Measurements from ENCODE around the gene VPS37D. TPM values are rescaled to one million over a fixed set of nuclear protein-coding genes. Genes with fewer than 3 reads are reported as not detected.
"Not testable (repeated sequence)": the region's sequence is repeated elsewhere in the genome, so short reads cannot be mapped to it uniquely, and the experiment has no call there.

Gene VPS37D
- polyA plus RNA-seq, 2 donors, result 0.45 to 0.75 TPM

GRCh38 chr7:73676062-73676461, 8.4 kb downstream of the VPS37D start:
- not testable (repeated sequence) for H3K4me3 ChIP-seq (ENCODE audit: low read depth in 1 of 2, low read length in 2 of 2); H3K27me3 ChIP-seq (ENCODE audit: control insufficient read depth in 1 of 2, insufficient read depth in 2 of 2, low read length in 2 of 2); H3K36me3 ChIP-seq (ENCODE audit: control insufficient read depth in 2 of 2, insufficient read depth in 2 of 2, low read length in 1 of 2); H3K9me3 ChIP-seq (ENCODE audit: control insufficient read depth in 2 of 2, insufficient read depth in 1 of 2, low read depth in 1 of 2, low read length in 1 of 2); H3K27ac ChIP-seq (ENCODE audit: low read depth in 2 of 2, low read length in 1 of 2); H3K4me1 ChIP-seq (ENCODE audit: control insufficient read depth in 2 of 2, insufficient read depth in 2 of 2, low read length in 1 of 2)
- 67 to 82% methylated on average over 9 of the region's 9 CpGs for WGBS, 2 donors

- peaks cover 0 to 3% of the 10 kb centered on the region in 2 donors for H3K9me3 ChIP-seq (ENCODE audit: control insufficient read depth in 2 of 2, insufficient read depth in 1 of 2, low read depth in 1 of 2, low read length in 1 of 2)
- no peaks in the 10 kb centered on the region for H3K36me3 ChIP-seq (ENCODE audit: control insufficient read depth in 2 of 2, insufficient read depth in 2 of 2, low read length in 1 of 2)
- no peak overlapping the region for H3K27ac ChIP-seq (ENCODE audit: low read depth in 2 of 2, low read length in 1 of 2)
- H3K27me3 ChIP-seq (ENCODE audit: control insufficient read depth in 1 of 2, insufficient read depth in 2 of 2, low read length in 2 of 2), result no peaks in the 10 kb centered on the region
- no peak overlapping the region for H3K4me3 ChIP-seq (ENCODE audit: low read depth in 1 of 2, low read length in 2 of 2)
- WGBS, 2 donors, result 81 to 85% methylated on average over 6 of the region's 6 CpGs
- H3K4me1 ChIP-seq (ENCODE audit: control insufficient read depth in 2 of 2, insufficient read depth in 2 of 2, low read length in 1 of 2), result peaks cover 0 to 6% of the 10 kb centered on the region in 2 donors
Observed at GRCh38 chr7:73678862-73679261, 11.2 kb downstream of the VPS37D start.

DNA sequence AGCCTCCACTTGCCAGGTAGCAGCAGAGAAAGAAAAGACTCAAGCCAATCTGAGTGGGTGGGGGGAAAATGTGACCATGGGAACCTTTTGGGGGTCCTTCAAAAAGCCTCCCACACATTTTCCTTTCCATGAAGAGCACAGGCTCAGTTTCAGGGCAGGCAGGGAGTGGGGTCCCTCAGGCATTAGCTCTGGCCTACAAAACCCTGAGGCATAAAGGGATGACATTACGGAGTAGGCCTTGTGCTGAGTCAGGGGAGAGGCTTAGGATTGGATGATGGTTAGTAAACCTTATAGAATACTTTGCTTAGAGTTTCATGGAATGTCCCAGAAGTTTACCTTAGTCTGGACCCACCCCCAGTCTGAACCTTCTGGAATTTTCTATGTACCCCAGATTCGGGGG, 12.1 kb downstream of the VPS37D start:
- Histone ChIP-seq H3K4me1 (ENCODE audit: control insufficient read depth in 2 of 2, insufficient read depth in 2 of 2, low read length in 1 of 2) (peaks cover 4 to 8% of the 10 kb centered on the region in 2 donors), H3K36me3 (ENCODE audit: control insufficient read depth in 2 of 2, insufficient read depth in 2 of 2, low read length in 1 of 2) (no peaks in the 10 kb centered on the region), H3K27ac (ENCODE audit: low read depth in 2 of 2, low read length in 1 of 2) (no peak overlapping the region), H3K9me3 (ENCODE audit: control insufficient read depth in 2 of 2, insufficient read depth in 1 of 2, low read depth in 1 of 2, low read length in 1 of 2) (peaks cover 0 to 3% of the 10 kb centered on the region in 2 donors), H3K4me3 (ENCODE audit: low read depth in 1 of 2, low read length in 2 of 2) (no peak overlapping the region), H3K27me3 (ENCODE audit: control insufficient read depth in 1 of 2, insufficient read depth in 2 of 2, low read length in 2 of 2) (no peaks in the 10 kb centered on the region)
- 88 to 95% methylated on average over 2 of the region's 2 CpGs for WGBS, 2 donors

DNA sequence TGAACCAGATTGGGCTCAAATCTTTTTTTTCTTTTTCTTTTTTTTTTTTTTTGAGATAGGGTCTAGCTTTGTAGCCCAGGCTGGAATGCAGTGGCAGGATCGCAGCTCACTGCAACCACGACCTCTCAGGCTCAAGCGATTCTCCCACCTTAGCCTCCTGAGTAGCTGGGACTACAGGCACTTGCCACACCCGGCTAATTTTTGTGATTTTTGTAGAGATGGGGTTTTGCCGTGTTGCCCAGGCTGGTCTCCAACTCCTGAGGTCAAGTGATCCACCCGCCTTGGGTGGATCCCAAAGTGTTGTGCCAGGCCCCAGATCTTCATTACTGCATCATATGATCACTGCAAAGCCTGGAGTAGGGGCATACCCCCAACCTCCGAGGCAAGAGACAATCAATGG, 12.9 kb downstream of the VPS37D start:
- Histone ChIP-seq H3K27ac (ENCODE audit: low read depth in 2 of 2, low read length in 1 of 2) (no peak overlapping the region), H3K27me3 (ENCODE audit: control insufficient read depth in 1 of 2, insufficient read depth in 2 of 2, low read length in 2 of 2) (no peaks in the 10 kb centered on the region), H3K9me3 (ENCODE audit: control insufficient read depth in 2 of 2, insufficient read depth in 1 of 2, low read depth in 1 of 2, low read length in 1 of 2) (peaks cover 0 to 3% of the 10 kb centered on the region in 2 donors), H3K4me1 (ENCODE audit: control insufficient read depth in 2 of 2, insufficient read depth in 2 of 2, low read length in 1 of 2) (peaks cover 4 to 8% of the 10 kb centered on the region in 2 donors), H3K4me3 (ENCODE audit: low read depth in 1 of 2, low read length in 2 of 2) (no peak overlapping the region), H3K36me3 (ENCODE audit: control insufficient read depth in 2 of 2, insufficient read depth in 2 of 2, low read length in 1 of 2) (no peaks in the 10 kb centered on the region)
- WGBS, 2 donors, result 75 to 82% methylated on average over 7 of the region's 7 CpGs

DNA sequence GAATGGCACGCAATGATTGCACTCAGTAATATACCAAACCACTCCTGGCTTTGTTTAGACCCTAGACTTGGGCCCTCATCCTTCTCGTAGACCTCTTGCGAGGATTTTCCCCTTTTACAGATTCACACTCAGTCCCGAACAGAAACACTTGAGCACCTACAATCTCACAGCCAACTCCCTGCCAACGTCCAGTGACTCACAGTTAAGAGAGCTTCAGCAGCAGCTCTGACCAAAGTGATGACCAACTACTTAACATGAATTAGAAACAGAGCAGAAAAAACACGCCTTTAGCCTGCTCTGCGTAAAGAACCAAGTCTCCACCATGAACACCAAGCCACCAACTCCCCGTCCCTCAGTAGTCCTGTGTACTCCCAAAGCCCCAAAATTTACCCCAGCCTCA, 13.4 kb downstream of the VPS37D start:
- no peak overlapping the region for H3K27ac ChIP-seq (ENCODE audit: low read depth in 2 of 2, low read length in 1 of 2)
- H3K36me3 ChIP-seq (ENCODE audit: control insufficient read depth in 2 of 2, insufficient read depth in 2 of 2, low read length in 1 of 2), result no peaks in the 10 kb centered on the region
- no peaks in the 10 kb centered on the region for H3K27me3 ChIP-seq (ENCODE audit: control insufficient read depth in 1 of 2, insufficient read depth in 2 of 2, low read length in 2 of 2)
- peaks cover 0 to 3% of the 10 kb centered on the region in 2 donors for H3K9me3 ChIP-seq (ENCODE audit: control insufficient read depth in 2 of 2, insufficient read depth in 1 of 2, low read depth in 1 of 2, low read length in 1 of 2)
- 76 to 77% methylated on average over 8 of the region's 8 CpGs for WGBS, 2 donors
- H3K4me1 ChIP-seq (ENCODE audit: control insufficient read depth in 2 of 2, insufficient read depth in 2 of 2, low read length in 1 of 2), result peaks cover 4 to 8% of the 10 kb centered on the region in 2 donors
- no peak overlapping the region for H3K4me3 ChIP-seq (ENCODE audit: low read depth in 1 of 2, low read length in 2 of 2)

- Histone ChIP-seq H3K36me3 (ENCODE audit: control insufficient read depth in 2 of 2, insufficient read depth in 2 of 2, low read length in 1 of 2) (peaks cover 3 to 5% of the 10 kb centered on the region in 2 donors), H3K4me1 (ENCODE audit: control insufficient read depth in 2 of 2, insufficient read depth in 2 of 2, low read length in 1 of 2) (peaks cover 4 to 8% of the 10 kb centered on the region in 2 donors), H3K9me3 (ENCODE audit: control insufficient read depth in 2 of 2, insufficient read depth in 1 of 2, low read depth in 1 of 2, low read length in 1 of 2) (peaks cover 0 to 3% of the 10 kb centered on the region in 2 donors), H3K27ac (ENCODE audit: low read depth in 2 of 2, low read length in 1 of 2) (peak overlapping the region; percentile 83 to 84), H3K4me3 (ENCODE audit: low read depth in 1 of 2, low read length in 2 of 2) (peak overlapping the region; percentile 66 to 86), H3K27me3 (ENCODE audit: control insufficient read depth in 1 of 2, insufficient read depth in 2 of 2, low read length in 2 of 2) (no peaks in the 10 kb centered on the region)
- 1% methylated on average over 33 of the region's 33 CpGs for WGBS, 2 donors
Observed at GRCh38 chr7:73682745-73683055, 15.1 kb downstream of the VPS37D start.

DNA sequence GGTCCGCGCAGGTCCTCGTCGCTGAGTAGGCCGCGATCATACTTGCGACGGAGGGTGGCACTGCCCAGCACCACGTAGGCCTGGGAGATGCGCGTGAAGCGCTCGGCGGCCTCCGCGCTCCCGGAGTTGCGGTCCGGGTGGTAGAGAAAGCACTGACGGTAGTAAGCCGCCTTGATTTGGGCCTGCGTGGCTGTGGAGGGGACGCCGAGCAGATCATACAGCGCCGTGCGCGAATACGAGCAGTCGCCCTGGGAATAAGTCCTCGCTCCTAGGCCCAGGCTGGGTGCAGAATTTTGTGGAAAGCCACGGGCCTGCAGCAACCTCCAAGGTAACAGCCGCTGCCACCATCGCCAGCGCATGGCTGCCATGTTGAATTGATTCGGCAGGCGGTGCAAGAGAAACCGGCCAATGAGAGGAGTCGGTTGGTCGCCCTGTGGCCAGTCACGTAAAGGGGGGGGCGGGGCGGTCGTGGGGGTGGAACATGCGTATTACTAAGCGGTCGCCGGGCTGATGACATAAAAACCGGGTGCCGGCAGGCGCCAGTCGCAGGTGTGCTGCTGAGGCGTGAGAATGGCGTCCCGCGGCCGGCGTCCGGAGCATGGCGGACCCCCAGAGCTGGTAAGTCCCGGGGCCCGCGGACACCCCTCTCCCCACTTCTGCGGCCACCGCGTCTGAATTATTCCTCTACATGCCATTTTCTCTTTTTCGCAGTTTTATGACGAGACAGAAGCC, 15.6 kb downstream of the VPS37D start, which contains the start of the genes BUD23 and DNAJC30:
TSS of gene BUD23 (plus strand) at position 542 of the 732 bp plus-strand sequence. CDS start at position 571, 29 bp downstream.
TSS of gene DNAJC30 (minus strand) at position 398 of the 732 bp plus-strand sequence. CDS start at position 368, 30 bp downstream.
- H3K4me3 ChIP-seq (ENCODE audit: low read depth in 1 of 2, low read length in 2 of 2), result peak within 1 kb of the TSS; percentile 66 to 86
- H3K36me3 ChIP-seq (ENCODE audit: control insufficient read depth in 2 of 2, insufficient read depth in 2 of 2, low read length in 1 of 2), result peaks cover 3 to 8% of the 10 kb centered on the region in 2 donors
- H3K4me1 ChIP-seq (ENCODE audit: control insufficient read depth in 2 of 2, insufficient read depth in 2 of 2, low read length in 1 of 2), result peaks cover 4 to 8% of the 10 kb centered on the region in 2 donors
- no peaks in the 10 kb centered on the region for H3K27me3 ChIP-seq (ENCODE audit: control insufficient read depth in 1 of 2, insufficient read depth in 2 of 2, low read length in 2 of 2)
- WGBS, 2 donors, result 0 to 1% methylated on average over 68 of the region's 68 CpGs
- peak within 1 kb of the TSS; percentile 83 to 84 for H3K27ac ChIP-seq (ENCODE audit: low read depth in 2 of 2, low read length in 1 of 2)
- no peaks in the 10 kb centered on the region for H3K9me3 ChIP-seq (ENCODE audit: control insufficient read depth in 2 of 2, insufficient read depth in 1 of 2, low read depth in 1 of 2, low read length in 1 of 2)

- peak overlapping the region; percentile 68 to 74 for H3K27ac ChIP-seq (ENCODE audit: low read depth in 2 of 2, low read length in 1 of 2)
- H3K9me3 ChIP-seq (ENCODE audit: control insufficient read depth in 2 of 2, insufficient read depth in 1 of 2, low read depth in 1 of 2, low read length in 1 of 2), result no peaks in the 10 kb centered on the region
- H3K4me1 ChIP-seq (ENCODE audit: control insufficient read depth in 2 of 2, insufficient read depth in 2 of 2, low read length in 1 of 2), result peaks cover 4 to 8% of the 10 kb centered on the region in 2 donors
- peak overlapping the region; percentile 66 to 79 for H3K4me3 ChIP-seq (ENCODE audit: low read depth in 1 of 2, low read length in 2 of 2)
- 21 to 26% methylated on average over 55 to 58 of the region's 58 CpGs for WGBS, 2 donors
- peaks cover 3 to 10% of the 10 kb centered on the region in 2 donors for H3K36me3 ChIP-seq (ENCODE audit: control insufficient read depth in 2 of 2, insufficient read depth in 2 of 2, low read length in 1 of 2)
- H3K27me3 ChIP-seq (ENCODE audit: control insufficient read depth in 1 of 2, insufficient read depth in 2 of 2, low read length in 2 of 2), result no peaks in the 10 kb centered on the region
Observed at GRCh38 chr7:73683788-73684693, 16.4 kb downstream of the VPS37D start.

GRCh38 chr7:73685311-73685710, 17.7 kb downstream of the VPS37D start:
- Histone ChIP-seq H3K9me3 (ENCODE audit: control insufficient read depth in 2 of 2, insufficient read depth in 1 of 2, low read depth in 1 of 2, low read length in 1 of 2) (no peaks in the 10 kb centered on the region), H3K27ac (ENCODE audit: low read depth in 2 of 2, low read length in 1 of 2) (no peak overlapping the region), H3K36me3 (ENCODE audit: control insufficient read depth in 2 of 2, insufficient read depth in 2 of 2, low read length in 1 of 2) (peaks cover 3 to 12% of the 10 kb centered on the region in 2 donors), H3K4me1 (ENCODE audit: control insufficient read depth in 2 of 2, insufficient read depth in 2 of 2, low read length in 1 of 2) (peaks cover 4 to 8% of the 10 kb centered on the region in 2 donors), H3K4me3 (ENCODE audit: low read depth in 1 of 2, low read length in 2 of 2) (no peak overlapping the region), H3K27me3 (ENCODE audit: control insufficient read depth in 1 of 2, insufficient read depth in 2 of 2, low read length in 2 of 2) (no peaks in the 10 kb centered on the region)
- WGBS, 2 donors, result 95 to 97% methylated on average over 18 of the region's 18 CpGs

Data from esophagus (tissue), 2 donors.